Gastrocnemius medialis (tissue), 4 donors: ENCODE measurements around the gene ZNF615. TPM values are rescaled to one million over a fixed set of nuclear protein-coding genes. Genes with fewer than 3 reads are reported as not detected.

Experiments used
- ATAC-seq, 2 donors: fragments of 150-250 bp; one replicate each; pipeline ENCODE4 v1.9.1; 2016
- DNase-seq, 2 donors: peaks; one replicate each; pipeline ENCODE4 v3.0.0-alpha.2; 2019
- H3K27ac ChIP-seq, 4 donors: fragments of 200-600 bp; sonication (generic); 1 replicate in 1 of 4; 2 replicates in 3 of 4; pipeline ENCODE4 v1.5.1; 2016 to 2018; ENCODE audit warnings: mild to moderate bottlenecking in 2 of 4, moderate library complexity in 1 of 4
- H3K27me3 ChIP-seq, 3 donors: fragments of 200-600 bp; sonication (generic) in 2 of 3; 1 replicate in 1 of 3; 2 replicates in 2 of 3; pipeline versions ENCODE4 v1.5.1 to v1.6.0; 2016 to 2019; ENCODE audit warnings: mild to moderate bottlenecking in 1 of 3, moderate library complexity in 1 of 3
- H3K36me3 ChIP-seq, 2 donors: fragments of 200-600 bp; sonication (generic) in 1 of 2; one replicate each; pipeline ENCODE4 v1.5.1; 2017 to 2018
- H3K4me1 ChIP-seq, 2 donors: fragments of 200-600 bp; sonication (generic) in 1 of 2; one replicate each; pipeline ENCODE4 v1.5.1; 2016 to 2017; ENCODE audit warnings: mild to moderate bottlenecking in 2 of 2
- H3K4me3 ChIP-seq, 4 donors: fragments of 200-600 bp; sonication (generic) in 3 of 4; 1 replicate in 1 of 4; 2 replicates in 3 of 4; pipeline ENCODE4 v1.5.1; 2016 to 2019; ENCODE audit warnings: mild to moderate bottlenecking in 2 of 4
- H3K9me3 ChIP-seq, 3 donors: fragments of 200-600 bp; sonication (generic) in 2 of 3; 1 replicate in 1 of 3; 2 replicates in 2 of 3; pipeline ENCODE4 v1.5.1; 2016 to 2019
- CTCF ChIP-seq, 5 experiments: fragments of 450-650 bp in 3 of 5; fragments of 200-600 bp in 2 of 5; sonication (generic) in 2 of 5; IDR thresholded peaks in 4 of 5; conservative IDR thresholded peaks in 1 of 5; 1 replicate in 4 of 5; 2 replicates in 1 of 5; pipeline ENCODE4 v1.5.1; 2016 to 2019; ENCODE audit warnings: antibody characterized with exemption in 5 of 5, mild to moderate bottlenecking in 3 of 5, moderate library complexity in 3 of 5
- POLR2A ChIP-seq, 2 donors: fragments of 450-650 bp; IDR thresholded peaks; one replicate each; pipeline ENCODE4 v1.6.1; 2017; ENCODE audit warnings: antibody characterized with exemption in 2 of 2, mild to moderate bottlenecking in 2 of 2, moderate library complexity in 2 of 2
- in situ Hi-C, 4 donors: fragments of 200-750 bp; cut with MboI; loops; one replicate each; pipeline versions ENCODE4 v1.15.0 to v1.8.0; 2017; ENCODE audit warnings: low sequenced_read_pairs in 4 of 4
- intact Hi-C: fragments of 100-400 bp; cut with DNase I; formaldehyde crosslinking; loops from one replicate; pipeline ENCODE4 v1.15.1; 2023; ENCODE audit warnings: low total_unique reads
- total RNA-seq, 4 donors: library from RNA; depleted of rRNA; stranded (reverse); fragments of >200 nt; gene quantifications; one replicate each; pipeline versions ENCODE4 v1.1.0 to v1.2.3, GENCODE V29; 2016

Gene ZNF615
- total RNA-seq, 4 donors from 2014 or later = 5.6 to 8.9 (median 7.4) TPM

GRCh38 chr19:52022193-52022592 lies 14.2 kb upstream of the ZNF615 start:
- Histone ChIP-seq H3K4me3 (peak overlapping the region in 1 of 4 donors; percentile 4), H3K27ac (no peak overlapping the region), H3K27me3 (no peaks in the 10 kb centered on the region), H3K9me3 (peaks cover 0 to 59% (median 2%) of the 10 kb centered on the region in 3 donors), H3K4me1 (peaks cover 4 to 5% of the 10 kb centered on the region in 2 donors), H3K36me3 (peaks cover 48 to 99% of the 10 kb centered on the region in 2 donors)
- no peak for ATAC-seq
- no peak for TF ChIP-seq CTCF (IDR thresholded peaks at IDR 0.05 in 4 of 5, conservative IDR thresholded peaks at IDR 0.05 in 1 of 5)
- no peak for TF ChIP-seq POLR2A (IDR thresholded peaks at IDR 0.05)
- intact Hi-C loops (loop anchor here (10.0 kb wide), 1 partner anchor 317 kb away; no protein-coding TSS in a partner anchor), in situ Hi-C loops (no loop called here)
- DNase-seq = no peak

GRCh38 chr19:52020506-52020905 lies 12.5 kb upstream of the ZNF615 start:
- in situ Hi-C loops = no loop called here
- Histone ChIP-seq H3K27me3 (no peaks in the 10 kb centered on the region), H3K4me1 (no peaks in the 10 kb centered on the region), H3K9me3 (peaks cover 0 to 66% (median 2%) of the 10 kb centered on the region in 3 donors), H3K4me3 (peak overlapping the region in 1 of 4 donors; percentile 4), H3K27ac (no peak overlapping the region), H3K36me3 (peaks cover 60 to 100% of the 10 kb centered on the region in 2 donors)
- no peak for DNase-seq
- TF ChIP-seq POLR2A (IDR thresholded peaks at IDR 0.05) (no peak), CTCF (IDR thresholded peaks at IDR 0.05 in 4 of 5, conservative IDR thresholded peaks at IDR 0.05 in 1 of 5) (no peak)
- ATAC-seq = no peak
- intact Hi-C loops = loop anchor here (10.0 kb wide), 1 partner anchor 316 kb away; no protein-coding TSS in a partner anchor

- no peak overlapping the region for H3K27ac ChIP-seq
- intact Hi-C loops (no loop called here), in situ Hi-C loops (no loop called here)
- ATAC-seq (no peak), DNase-seq (no peak)
- no peaks in the 10 kb centered on the region for H3K27me3 ChIP-seq
- H3K9me3 ChIP-seq = peaks cover 0 to 32% (median 0%) of the 10 kb centered on the region in 3 donors
- H3K36me3 ChIP-seq = peaks cover 0 to 33% of the 10 kb centered on the region in 2 donors
- H3K4me1 ChIP-seq = peaks cover 0 to 5% of the 10 kb centered on the region in 2 donors
- H3K4me3 ChIP-seq = no peak overlapping the region
- TF ChIP-seq CTCF (IDR thresholded peaks at IDR 0.05 in 4 of 5, conservative IDR thresholded peaks at IDR 0.05 in 1 of 5) (no peak), POLR2A (IDR thresholded peaks at IDR 0.05) (no peak)
Measured at GRCh38 chr19:52010674-52011073, 2.7 kb upstream of the ZNF615 start.

- Histone ChIP-seq H3K9me3 (peaks cover 0 to 17% (median 0%) of the 10 kb centered on the region in 3 donors), H3K4me3 (peak overlapping the region; percentile 82 to 97 (median 88)), H3K27ac (peak overlapping the region; percentile 75 to 86 (median 82)), H3K36me3 (peaks cover 3 to 24% of the 10 kb centered on the region in 2 donors), H3K27me3 (no peaks in the 10 kb centered on the region), H3K4me1 (peaks cover 0 to 5% of the 10 kb centered on the region in 2 donors)
- intact Hi-C loops (loop anchor here (10.0 kb wide), 1 partner anchor 413 kb away; no protein-coding TSS in a partner anchor), in situ Hi-C loops (no loop called here)
- TF ChIP-seq CTCF (IDR thresholded peaks at IDR 0.05 in 4 of 5, conservative IDR thresholded peaks at IDR 0.05 in 1 of 5) (no peak), POLR2A (IDR thresholded peaks at IDR 0.05) (no peak)
- DNase-seq (no peak), ATAC-seq (no peak)
Measured at GRCh38 chr19:52007451-52007805, 583 bp downstream of the ZNF615 start.
